Measurements from ENCODE around the gene SCAMP2. TPM values are rescaled to one million over a fixed set of nuclear protein-coding genes. Genes with fewer than 3 reads are reported as not detected.

SCAMP2 gene
- 56.5 to 67.5 TPM (median 62.0 TPM) in 5 replicates for total RNA-seq (2022; extraction: Qiagen RNA extraction; ENCODE audit: low read depth)

GRCh38 chr15:74873036-74873755, at the start of gene SCAMP2:
Gene SCAMP2, minus strand, starts transcription at chr15:74873365. Its CDS starts 110 bp downstream, at chr15:74873255.

GRCh38 chr15:74906450-74907162, 33.4 kb upstream of the SCAMP2 start, which contains the start of gene FAM219B:
Gene FAM219B, minus strand, starts transcription at chr15:74906851. Its CDS starts 51 bp downstream, at chr15:74906800.

GRCh38 chr15:74889883-74890664, 16.9 kb upstream of the SCAMP2 start, which contains the start of gene MPI:
Gene MPI, plus strand, starts transcription at chr15:74890042. Its CDS starts 32 bp downstream, at chr15:74890074.

GRCh38 chr15:74842581-74843444, 30.4 kb downstream of the SCAMP2 start, which contains the start of gene ULK3:
Gene ULK3, minus strand, starts transcription at chr15:74843156. Its CDS starts 51 bp downstream, at chr15:74843105.

GRCh38 chr15:74826364-74826819, 46.8 kb downstream of the SCAMP2 start, which contains the start of gene CPLX3:
Gene CPLX3, plus strand, starts transcription at chr15:74826627. Its CDS starts 77 bp downstream, at chr15:74826704.

GRCh38 chr15:74812533-74812932, 60.6 kb downstream of the SCAMP2 start, which contains the start of gene LMAN1L:
Gene LMAN1L, plus strand, starts transcription at chr15:74812835. Its CDS starts 20 bp downstream, at chr15:74812855.

Other genes starting within 250 kb of the SCAMP2 start
- gene EDC3, start 177.3 kb downstream of the SCAMP2 start, total RNA-seq (2022; extraction: Qiagen RNA extraction; ENCODE audit: low read depth): 17.9 to 20.1 TPM (median 19.6 TPM) in 5 replicates
- 1.3 to 2.6 TPM (median 1.9 TPM) in 5 replicates for gene CYP1A1, start 147.8 kb downstream of the SCAMP2 start, total RNA-seq (2022; extraction: Qiagen RNA extraction; ENCODE audit: low read depth)
- gene CYP1A2, start 124.5 kb downstream of the SCAMP2 start, total RNA-seq (2022; extraction: Qiagen RNA extraction; ENCODE audit: low read depth): not detected in 5 replicates
- gene CSK, start 91.3 kb downstream of the SCAMP2 start, total RNA-seq (2022; extraction: Qiagen RNA extraction; ENCODE audit: low read depth): 56.4 to 66.1 TPM (median 62.3 TPM) in 5 replicates
- gene LMAN1L, start 60.5 kb downstream of the SCAMP2 start, total RNA-seq (2022; extraction: Qiagen RNA extraction; ENCODE audit: low read depth): not detected in 5 replicates
- not detected in 5 replicates for gene CPLX3, start 46.7 kb downstream of the SCAMP2 start, total RNA-seq (2022; extraction: Qiagen RNA extraction; ENCODE audit: low read depth)
- gene ULK3, start 30.2 kb downstream of the SCAMP2 start, total RNA-seq (2022; extraction: Qiagen RNA extraction; ENCODE audit: low read depth): 24.9 to 37.6 TPM (median 32.2 TPM) in 5 replicates
- gene MPI, start 16.7 kb upstream of the SCAMP2 start, total RNA-seq (2022; extraction: Qiagen RNA extraction; ENCODE audit: low read depth): 29.5 to 38.5 TPM (median 32.8 TPM) in 5 replicates
- 28.6 to 38.9 TPM (median 34.3 TPM) in 5 replicates for gene FAM219B, start 33.5 kb upstream of the SCAMP2 start, total RNA-seq (2022; extraction: Qiagen RNA extraction; ENCODE audit: low read depth)
- gene COX5A, start 64.7 kb upstream of the SCAMP2 start, total RNA-seq (2022; extraction: Qiagen RNA extraction; ENCODE audit: low read depth): 518 to 689 TPM (median 562 TPM) in 5 replicates
- 21.4 to 32.8 TPM (median 29.8 TPM) in 5 replicates for gene RPP25, start 83.4 kb upstream of the SCAMP2 start, total RNA-seq (2022; extraction: Qiagen RNA extraction; ENCODE audit: low read depth)
- gene SCAMP5, start 122.2 kb upstream of the SCAMP2 start, total RNA-seq (2022; extraction: Qiagen RNA extraction; ENCODE audit: low read depth): 11.2 to 15.7 TPM (median 14.7 TPM) in 5 replicates
- 14.9 to 25.1 TPM (median 20.8 TPM) in 5 replicates for gene PPCDC, start 150.2 kb upstream of the SCAMP2 start, total RNA-seq (2022; extraction: Qiagen RNA extraction; ENCODE audit: low read depth)

All from A549 treated with RU486 at 1 μM for 4 hours (cell line).